Measurements from ENCODE around the gene PDLIM5.

Gene PDLIM5

GRCh38 chr4:94673961-94674360 is 222.2 kb downstream of the PDLIM5 start:
- H3K4me3 ChIP-seq (ENCODE audit: low read depth, low read length), result no peak overlapping the region
- no peaks in the 10 kb centered on the region for H3K27me3 ChIP-seq
- no peaks in the 10 kb centered on the region; the same call in 1 of the 2 replicates for H3K4me1 ChIP-seq
- H3K36me3 ChIP-seq, result no peaks in the 10 kb centered on the region
- TF ChIP-seq CTCF (IDR thresholded peaks at IDR 0.05; ENCODE audit: low read depth, low read length), result no peak
- DNase-seq, result no peak
- H3K9me3 ChIP-seq, result no peaks in the 10 kb centered on the region

DNA sequence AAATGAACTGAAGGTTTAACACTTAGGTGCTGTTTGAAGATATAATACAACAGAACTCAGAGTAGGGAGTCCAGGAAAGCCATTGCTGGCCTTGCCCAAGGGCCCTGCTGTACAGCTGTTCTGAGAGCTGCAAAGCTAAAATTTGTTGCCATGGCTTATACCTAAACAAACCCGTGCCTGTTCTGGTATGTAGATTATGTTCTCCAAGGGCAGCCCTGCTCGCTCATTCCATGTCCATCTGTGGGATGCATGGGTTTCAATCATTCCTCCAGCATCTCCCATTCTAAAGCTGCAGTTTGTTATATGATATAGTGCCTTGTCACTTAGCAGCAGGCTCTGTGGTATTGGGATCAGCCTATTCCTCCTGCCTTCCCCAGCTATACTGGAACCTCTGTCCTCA is 225.2 kb downstream of the PDLIM5 start:
- peaks cover 4% of the 10 kb centered on the region for H3K4me1 ChIP-seq
- H3K9me3 ChIP-seq, result no peaks in the 10 kb centered on the region
- no peaks in the 10 kb centered on the region for H3K27me3 ChIP-seq
- no peak for DNase-seq
- no peaks in the 10 kb centered on the region for H3K36me3 ChIP-seq
- H3K4me3 ChIP-seq (ENCODE audit: low read depth, low read length), result no peak overlapping the region
- TF ChIP-seq CTCF (IDR thresholded peaks at IDR 0.05; ENCODE audit: low read depth, low read length), result no peak

DNA sequence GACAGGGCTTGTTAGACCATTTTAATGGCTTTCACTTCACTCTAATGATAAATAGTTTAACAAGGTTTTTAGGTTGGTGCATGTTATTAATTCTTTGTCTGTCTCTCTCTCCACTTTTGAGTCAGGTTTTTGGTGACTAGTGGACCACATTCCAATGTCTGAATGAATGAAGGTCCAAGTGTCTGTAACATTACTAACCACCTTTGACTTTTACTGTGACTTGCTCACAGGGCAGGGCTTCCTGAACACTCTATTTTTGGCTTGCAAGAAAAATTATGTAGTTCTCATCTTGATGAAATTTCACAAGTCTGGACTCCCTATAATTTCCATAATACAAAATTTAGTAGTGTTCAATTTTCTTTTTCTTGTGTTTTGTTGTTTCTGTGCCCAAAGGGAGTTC is 227.2 kb downstream of the PDLIM5 start:
- no peaks in the 10 kb centered on the region for H3K36me3 ChIP-seq
- TF ChIP-seq CTCF (IDR thresholded peaks at IDR 0.05; ENCODE audit: low read depth, low read length), result no peak
- DNase-seq, result no peak
- no peak overlapping the region for H3K4me3 ChIP-seq (ENCODE audit: low read depth, low read length)
- H3K4me1 ChIP-seq, result peaks cover 4% of the 10 kb centered on the region
- H3K27me3 ChIP-seq, result no peaks in the 10 kb centered on the region
- H3K9me3 ChIP-seq, result no peaks in the 10 kb centered on the region

GRCh38 chr4:94680176-94680862 is 228.6 kb downstream of the PDLIM5 start:
- Histone ChIP-seq H3K9me3 (no peaks in the 10 kb centered on the region), H3K27me3 (no peaks in the 10 kb centered on the region), H3K36me3 (no peaks in the 10 kb centered on the region), H3K4me1 (peaks cover 4% of the 10 kb centered on the region), H3K4me3 (ENCODE audit: low read depth, low read length) (no peak overlapping the region; the same call in 1 of the 2 replicates)
- TF ChIP-seq CTCF (IDR thresholded peaks at IDR 0.05; ENCODE audit: low read depth, low read length), result peak; percentile 20; the same call in 1 of the 2 replicates
- peak; percentile 47 for DNase-seq

DNA sequence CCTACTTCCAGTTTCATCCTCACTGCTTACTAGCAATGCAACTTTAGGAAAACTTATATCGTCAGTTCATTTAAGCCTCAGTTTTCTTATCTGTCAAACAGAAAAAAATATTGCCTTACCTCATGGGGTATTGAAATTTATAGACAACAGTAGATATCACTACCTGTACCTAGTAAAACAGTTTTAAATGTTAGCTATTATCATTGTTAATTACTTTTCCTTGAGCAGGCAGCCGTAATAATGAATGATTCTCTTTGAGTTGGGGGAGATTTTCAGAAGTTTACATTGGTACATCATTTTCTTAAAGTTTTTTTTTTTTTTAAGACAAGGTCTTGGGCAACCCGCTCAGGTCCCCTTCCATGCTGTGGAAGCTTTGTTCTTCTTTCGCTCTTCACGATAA is 234.3 kb downstream of the PDLIM5 start:
- Histone ChIP-seq H3K27me3 (no peaks in the 10 kb centered on the region), H3K9me3 (no peaks in the 10 kb centered on the region), H3K4me3 (ENCODE audit: low read depth, low read length) (no peak overlapping the region), H3K36me3 (no peaks in the 10 kb centered on the region), H3K4me1 (peaks cover 3% of the 10 kb centered on the region; the same call in 1 of the 2 replicates)
- TF ChIP-seq CTCF (IDR thresholded peaks at IDR 0.05; ENCODE audit: low read depth, low read length), result no peak
- DNase-seq, result no peak

DNA sequence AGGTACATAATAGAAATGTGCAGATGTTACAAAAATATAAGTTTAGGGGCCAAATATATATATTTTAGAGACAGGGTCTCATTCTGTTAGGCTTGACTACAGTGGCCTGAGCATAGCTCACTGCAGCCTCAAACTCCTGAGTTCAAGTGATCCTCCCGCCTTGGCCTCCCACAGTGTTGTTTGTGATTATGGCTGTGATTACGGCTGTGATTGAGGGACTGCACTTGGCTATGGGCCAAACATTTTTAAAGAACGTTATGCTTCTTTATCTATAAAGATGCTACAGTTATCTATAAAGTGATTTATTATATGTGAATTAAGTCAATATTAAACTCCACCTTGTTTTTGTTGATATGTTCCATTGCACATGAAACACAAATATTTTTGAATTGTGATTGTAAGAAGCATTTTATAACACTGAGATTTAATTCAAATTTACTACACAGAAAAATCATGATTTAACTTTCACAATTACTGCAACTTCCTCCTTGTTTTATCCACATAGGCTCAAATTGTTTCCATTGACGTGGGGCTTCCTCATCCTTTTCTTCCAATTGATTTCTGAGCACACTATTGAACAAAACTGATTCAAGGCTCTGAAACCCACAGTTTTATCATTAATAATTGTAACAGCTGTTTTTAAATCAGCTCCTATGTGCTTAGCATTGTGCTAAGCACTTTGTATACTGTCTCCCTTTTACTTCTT is 237.6 kb downstream of the PDLIM5 start:
- no peaks in the 10 kb centered on the region for H3K36me3 ChIP-seq
- no peak for TF ChIP-seq CTCF (IDR thresholded peaks at IDR 0.05; ENCODE audit: low read depth, low read length)

More for the DNA sequence above, 237.6 kb downstream of the PDLIM5 start:
- DNase-seq, result no peak
- Histone ChIP-seq H3K4me3 (ENCODE audit: low read depth, low read length) (no peak overlapping the region), H3K27me3 (no peaks in the 10 kb centered on the region), H3K4me1 (peaks cover 3% of the 10 kb centered on the region; the same call in 1 of the 2 replicates), H3K9me3 (no peaks in the 10 kb centered on the region)

Measured in BE2C (cell line).